CD4-positive, alpha-beta T cell (primary cell): ENCODE data around the gene FBXO15. TPM values are rescaled to one million over a fixed set of nuclear protein-coding genes. Genes with fewer than 3 reads are reported as not detected.

Experiments
- ATAC-seq: fragments of 200-7000 bp; cut with Tn5 transposase; one replicate; pipeline ENCODE4 v1.10.0; 2022; ENCODE audit warnings: mild to moderate bottlenecking; ENCODE audit not compliant: poor library complexity
- CTCF ChIA-PET: fragments of 350-600 bp; sonication (Branson Sonifier 250); formaldehyde crosslinking; loops from one replicate; lab custom pipeline; 2021; ENCODE audit warnings: antibody characterized with exemption, inconsistent platforms; lab: Charles Lee
- POLR2A ChIA-PET: fragments of 350-600 bp; sonication (Branson Sonifier 250); formaldehyde crosslinking; loops from one replicate; lab custom pipeline; 2021; ENCODE audit warnings: antibody characterized with exemption, inconsistent platforms; lab: Charles Lee
- DNase-seq, 14 experiments: peaks; one replicate each; pipeline ENCODE4 v3.0.0-alpha.2; 2013 to 2020; ENCODE audit warnings: mixed read lengths in 2 of 14
- H3K27ac ChIP-seq, 2 donors: one replicate each; pipeline versions ENCODE4 v1.5.1 to v1.7.0; 2013; ENCODE audit warnings: low read length in 2 of 2, low read depth in 1 of 2, mild to moderate bottlenecking in 1 of 2
- H3K27me3 ChIP-seq, 2 experiments: 1 replicate in 1 of 2; 2 replicates in 1 of 2; pipeline versions ENCODE4 v1.6.1 to v1.7.0; 2013; ENCODE audit warnings: low read length in 2 of 2, control low read depth in 1 of 2, mild to moderate bottlenecking in 1 of 2, moderate library complexity in 1 of 2; ENCODE audit not compliant: insufficient read depth in 2 of 2, control insufficient read depth in 1 of 2
- H3K36me3 ChIP-seq: one replicate; pipeline ENCODE4 v1.6.1; 2013; ENCODE audit warnings: low read length, control low read depth; ENCODE audit not compliant: insufficient read depth
- H3K4me1 ChIP-seq: one replicate; pipeline ENCODE4 v1.6.1; 2013; ENCODE audit warnings: low read length, control low read depth; ENCODE audit not compliant: insufficient read depth
- H3K4me3 ChIP-seq: one replicate; pipeline ENCODE4 v1.5.1; 2013; ENCODE audit warnings: mild to moderate bottlenecking, low read length, moderate library complexity
- H3K9me3 ChIP-seq, 2 experiments: 1 replicate in 1 of 2; 2 replicates in 1 of 2; pipeline versions ENCODE4 v1.6.1 to v1.7.0; 2013; ENCODE audit warnings: low read length in 2 of 2, mild to moderate bottlenecking in 2 of 2, control low read depth in 1 of 2, moderate library complexity in 1 of 2; ENCODE audit not compliant: control insufficient read depth in 1 of 2, insufficient read depth in 1 of 2
- H3K27ac Mint-ChIP-seq: one replicate; pipeline ENCODE4 v1.8.0; 2020; ENCODE audit warnings: mixed read lengths
- H3K27me3 Mint-ChIP-seq: one replicate; pipeline ENCODE4 v1.8.0; 2021; ENCODE audit warnings: mixed read lengths
- H3K36me3 Mint-ChIP-seq: one replicate; pipeline ENCODE4 v1.8.0; 2021; ENCODE audit warnings: low read depth, mixed read lengths
- H3K4me1 Mint-ChIP-seq: one replicate; pipeline ENCODE4 v1.8.0; 2021; ENCODE audit warnings: low read depth, mixed read lengths
- H3K4me3 Mint-ChIP-seq: one replicate; pipeline ENCODE4 v1.8.0; 2020; ENCODE audit warnings: mild to moderate bottlenecking, mixed read lengths
- H3K9me3 Mint-ChIP-seq: one replicate; pipeline ENCODE4 v1.8.0; 2020; ENCODE audit warnings: mixed read lengths
- CTCF ChIP-seq: fragments of 200-600 bp; IDR thresholded peaks from one replicate; pipeline ENCODE4 v1.8.0; 2022; ENCODE audit warnings: antibody characterized with exemption, mild to moderate bottlenecking
- intact Hi-C, 2 experiments: fragments of 100-400 bp; cut with DNase I in 1 of 2; cut with micrococcal nuclease in 1 of 2; formaldehyde crosslinking; loops; one replicate each; pipeline versions ENCODE4 v1.15.1 to v1.9.0; 2023 to 2025; cut with DNase I, micrococcal nuclease
- total RNA-seq, 174 experiments: library from RNA in 2 of 174; stranded (reverse) in 2 of 174; gene quantifications; one replicate each; pipeline ENCODE4 v1.2.3 and lab custom pipeline; 2021 to 2026

Gene FBXO15
- total RNA-seq, 2 experiments from 2014 or later: 0.58 to 1.0 TPM

- Histone ChIP-seq H3K4me1 (no peaks in the 10 kb centered on the region), H3K27ac (no peak overlapping the region), H3K4me3 (no peak overlapping the region), H3K36me3 (no peaks in the 10 kb centered on the region), H3K27me3 (peaks cover 0 to 6% of the 10 kb centered on the region in 2 experiments), H3K9me3 (peaks cover 0 to 6% of the 10 kb centered on the region in 2 experiments)
- Mint-ChIP-seq H3K36me3 (no peaks in the 10 kb centered on the region), H3K27me3 (peaks cover 27% of the 10 kb centered on the region), H3K4me1 (no peaks in the 10 kb centered on the region), H3K27ac (no peak overlapping the region), H3K9me3 (no peaks in the 10 kb centered on the region), H3K4me3 (no peak overlapping the region)
- intact Hi-C loops: no loop called here
- DNase-seq (no peak), ATAC-seq (no peak)
- ChIA-PET POLR2A (no interaction called here), CTCF (no interaction called here)
- no peak for TF ChIP-seq CTCF
These were observed 39.0 kb upstream of the FBXO15 start for GRCh38 chr18:74186661-74187060.

GRCh38 chr18:74185860-74186259 is 38.2 kb upstream of the FBXO15 start:
- ChIA-PET POLR2A (no interaction called here), CTCF (no interaction called here)
- Histone ChIP-seq H3K36me3 (no peaks in the 10 kb centered on the region), H3K4me3 (no peak overlapping the region), H3K27ac (no peak overlapping the region), H3K27me3 (peaks cover 0 to 6% of the 10 kb centered on the region in 2 experiments), H3K9me3 (peaks cover 0 to 6% of the 10 kb centered on the region in 2 experiments), H3K4me1 (no peaks in the 10 kb centered on the region)
- intact Hi-C loops: no loop called here
- DNase-seq: no peak
- no peaks in the 10 kb centered on the region for H3K36me3 Mint-ChIP-seq
- TF ChIP-seq CTCF: no peak
- no peaks in the 10 kb centered on the region for H3K9me3 Mint-ChIP-seq
- H3K4me1 Mint-ChIP-seq: no peaks in the 10 kb centered on the region
- no peak for ATAC-seq
- H3K27me3 Mint-ChIP-seq: peaks cover 23% of the 10 kb centered on the region
- H3K27ac Mint-ChIP-seq: no peak overlapping the region
- no peak overlapping the region for H3K4me3 Mint-ChIP-seq

- intact Hi-C loops: no loop called here
- ATAC-seq: no peak
- DNase-seq: no peak
- no peaks in the 10 kb centered on the region for H3K36me3 Mint-ChIP-seq
- peaks cover 14% of the 10 kb centered on the region for H3K27me3 Mint-ChIP-seq
- no peak for TF ChIP-seq CTCF
- H3K4me3 Mint-ChIP-seq: no peak overlapping the region
- ChIA-PET CTCF (no interaction called here), POLR2A (no interaction called here)
- no peaks in the 10 kb centered on the region for H3K4me1 Mint-ChIP-seq
- no peak overlapping the region for H3K27ac Mint-ChIP-seq
- no peak overlapping the region for H3K27ac ChIP-seq
- H3K27me3 ChIP-seq: peaks cover 0 to 6% of the 10 kb centered on the region in 2 experiments
- H3K4me3 ChIP-seq: no peak overlapping the region
- no peaks in the 10 kb centered on the region for H3K4me1 ChIP-seq
- H3K9me3 ChIP-seq: peaks cover 0 to 6% of the 10 kb centered on the region in 2 experiments
- no peaks in the 10 kb centered on the region for H3K9me3 Mint-ChIP-seq
- H3K36me3 ChIP-seq: no peaks in the 10 kb centered on the region
These were observed 37.2 kb upstream of the FBXO15 start for GRCh38 chr18:74184875-74185274.
